Measurements from ENCODE around the gene CYP2E1.
A peak's percentile ranks its signal among the peaks of the same experiment; 100 is the strongest.

The CYP2E1 gene

DNA sequence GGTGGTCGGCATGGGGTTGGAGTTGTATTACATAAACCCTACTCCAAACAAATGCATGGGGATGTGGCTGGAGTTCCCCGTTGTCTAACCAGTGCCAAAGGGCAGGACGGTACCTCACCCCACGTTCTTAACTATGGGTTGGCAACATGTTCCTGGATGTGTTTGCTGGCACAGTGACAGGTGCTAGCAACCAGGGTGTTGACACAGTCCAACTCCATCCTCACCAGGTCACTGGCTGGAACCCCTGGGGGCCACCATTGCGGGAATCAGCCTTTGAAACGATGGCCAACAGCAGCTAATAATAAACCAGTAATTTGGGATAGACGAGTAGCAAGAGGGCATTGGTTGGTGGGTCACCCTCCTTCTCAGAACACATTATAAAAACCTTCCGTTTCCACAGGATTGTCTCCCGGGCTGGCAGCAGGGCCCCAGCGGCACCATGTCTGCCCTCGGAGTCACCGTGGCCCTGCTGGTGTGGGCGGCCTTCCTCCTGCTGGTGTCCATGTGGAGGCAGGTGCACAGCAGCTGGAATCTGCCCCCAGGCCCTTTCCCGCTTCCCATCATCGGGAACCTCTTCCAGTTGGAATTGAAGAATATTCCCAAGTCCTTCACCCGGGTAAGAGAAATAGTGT, at the start of gene CYP2E1:
Gene CYP2E1, plus strand, starts transcription at position 407 of the 632 bp plus-strand sequence. Its CDS starts 33 bp downstream, at position 440.
- Histone ChIP-seq H3K27ac (no peak within 1 kb of the TSS), H3K4me1 (peaks cover 0 to 25% (median 17%) of the 10 kb centered on the region in 4 donors), H3K36me3 (no peaks in the 10 kb centered on the region), H3K9me3 (peaks cover 0 to 13% (median 8%) of the 10 kb centered on the region in 3 donors), H3K4me3 (peak within 1 kb of the TSS; percentile 31), H3K27me3 (peaks cover 0 to 21% of the 10 kb centered on the region in 2 donors)
- intact Hi-C loops (cut with DNase I; ENCODE audit: low total_unique reads): no loop called here
- TF ChIP-seq, protein P1, sequence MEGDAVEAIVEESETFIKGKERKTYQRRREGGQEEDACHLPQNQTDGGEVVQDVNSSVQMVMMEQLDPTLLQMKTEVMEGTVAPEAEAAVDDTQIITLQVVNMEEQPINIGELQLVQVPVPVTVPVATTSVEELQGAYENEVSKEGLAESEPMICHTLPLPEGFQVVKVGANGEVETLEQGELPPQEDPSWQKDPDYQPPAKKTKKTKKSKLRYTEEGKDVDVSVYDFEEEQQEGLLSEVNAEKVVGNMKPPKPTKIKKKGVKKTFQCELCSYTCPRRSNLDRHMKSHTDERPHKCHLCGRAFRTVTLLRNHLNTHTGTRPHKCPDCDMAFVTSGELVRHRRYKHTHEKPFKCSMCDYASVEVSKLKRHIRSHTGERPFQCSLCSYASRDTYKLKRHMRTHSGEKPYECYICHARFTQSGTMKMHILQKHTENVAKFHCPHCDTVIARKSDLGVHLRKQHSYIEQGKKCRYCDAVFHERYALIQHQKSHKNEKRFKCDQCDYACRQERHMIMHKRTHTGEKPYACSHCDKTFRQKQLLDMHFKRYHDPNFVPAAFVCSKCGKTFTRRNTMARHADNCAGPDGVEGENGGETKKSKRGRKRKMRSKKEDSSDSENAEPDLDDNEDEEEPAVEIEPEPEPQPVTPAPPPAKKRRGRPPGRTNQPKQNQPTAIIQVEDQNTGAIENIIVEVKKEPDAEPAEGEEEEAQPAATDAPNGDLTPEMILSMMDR (IDR thresholded peaks at IDR 0.05): no peak
- DNase-seq: no peak

DNA sequence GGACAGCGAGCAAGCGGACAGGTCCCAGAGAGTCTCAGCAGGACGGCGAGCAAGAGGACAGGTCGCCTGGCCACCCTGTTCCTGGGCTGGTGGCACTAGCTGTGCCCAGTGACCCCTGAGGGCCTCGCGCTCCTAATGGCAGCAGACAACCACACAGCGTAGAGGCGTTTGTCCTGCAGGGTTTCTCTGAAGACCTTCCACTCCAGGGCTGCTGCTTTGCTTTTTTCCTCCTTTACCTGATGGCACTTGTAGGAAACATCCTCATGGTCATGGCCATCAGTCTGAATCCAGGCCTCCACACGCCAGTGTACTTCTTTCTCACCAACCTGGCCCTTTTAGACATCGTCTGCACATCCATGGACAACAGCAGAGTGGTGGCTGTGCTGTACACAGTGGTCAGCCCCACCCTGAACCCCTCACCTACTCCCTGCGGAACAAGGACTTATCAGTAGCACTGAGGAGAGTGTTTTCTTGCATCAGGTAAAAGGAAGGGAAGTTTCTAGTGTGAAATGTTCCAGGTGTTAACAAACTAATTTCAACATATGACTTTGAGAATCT, 46.0 kb upstream of the CYP2E1 start:
- TF ChIP-seq, protein P1 (IDR thresholded peaks at IDR 0.05): no peak
- Histone ChIP-seq H3K27me3 (no peaks in the 10 kb centered on the region), H3K36me3 (peaks cover 0 to 12% (median 4%) of the 10 kb centered on the region in 3 donors), H3K4me3 (no peak overlapping the region), H3K27ac (no peak overlapping the region), H3K9me3 (peaks cover 6 to 40% (median 20%) of the 10 kb centered on the region in 3 donors), H3K4me1 (no peaks in the 10 kb centered on the region)
- DNase-seq: no peak
- intact Hi-C loops (cut with DNase I; ENCODE audit: low total_unique reads): no loop called here

DNA sequence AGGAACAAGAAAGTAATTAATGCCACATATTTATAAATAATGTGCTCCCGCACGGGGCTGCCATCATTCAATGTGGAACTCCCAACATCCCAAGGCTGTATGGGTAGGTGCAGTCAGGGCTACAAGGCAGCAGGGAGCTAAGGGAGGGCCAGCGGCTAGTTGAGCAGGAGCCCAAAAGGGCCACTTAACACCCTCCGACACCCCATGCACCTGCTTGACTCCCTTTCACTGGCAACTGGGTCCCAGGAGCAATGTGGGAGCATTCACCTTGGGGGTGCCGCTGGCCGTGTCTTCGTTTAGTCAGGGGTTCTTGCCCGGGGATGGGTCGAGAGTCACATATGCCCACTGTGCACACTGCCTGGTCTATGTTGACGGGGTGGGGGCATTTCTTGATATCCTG, 45.5 kb upstream of the CYP2E1 start:
- intact Hi-C loops (cut with DNase I; ENCODE audit: low total_unique reads): no loop called here
- Histone ChIP-seq H3K4me3 (no peak overlapping the region), H3K4me1 (no peaks in the 10 kb centered on the region), H3K9me3 (peaks cover 6 to 40% (median 21%) of the 10 kb centered on the region in 3 donors), H3K27ac (no peak overlapping the region), H3K27me3 (no peaks in the 10 kb centered on the region), H3K36me3 (peaks cover 0 to 10% (median 9%) of the 10 kb centered on the region in 3 donors)
- DNase-seq: no peak
- TF ChIP-seq, protein P1 (IDR thresholded peaks at IDR 0.05): no peak

DNA sequence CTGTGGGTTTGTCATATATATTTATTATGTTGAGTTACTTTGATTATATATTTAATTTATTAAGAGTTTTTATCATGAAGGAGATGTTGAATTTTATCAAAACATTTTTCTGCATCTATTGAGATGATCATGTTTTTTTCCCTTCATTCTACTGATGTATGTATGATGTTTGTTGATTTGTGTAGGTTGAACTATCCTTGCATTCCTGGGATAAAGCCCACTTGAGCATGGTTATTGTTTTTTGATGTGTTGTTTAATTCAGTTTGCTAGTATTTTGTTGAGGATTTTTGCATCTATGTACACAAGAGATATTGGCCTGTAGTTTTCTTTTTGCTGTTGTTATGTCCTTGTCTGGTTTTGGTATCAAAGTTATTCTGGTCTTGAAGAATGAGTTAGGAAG, 42.3 kb upstream of the CYP2E1 start:
- no peak overlapping the region for H3K4me3 ChIP-seq
- intact Hi-C loops (cut with DNase I; ENCODE audit: low total_unique reads): no loop called here
- TF ChIP-seq, protein P1 (IDR thresholded peaks at IDR 0.05): no peak
- H3K27me3 ChIP-seq: no peaks in the 10 kb centered on the region
- H3K4me1 ChIP-seq: no peaks in the 10 kb centered on the region
- no peak for DNase-seq
- no peak overlapping the region for H3K27ac ChIP-seq
- H3K36me3 ChIP-seq: peaks cover 0 to 12% (median 9%) of the 10 kb centered on the region in 3 donors
- peaks cover 6 to 52% (median 28%) of the 10 kb centered on the region in 3 donors for H3K9me3 ChIP-seq

DNA sequence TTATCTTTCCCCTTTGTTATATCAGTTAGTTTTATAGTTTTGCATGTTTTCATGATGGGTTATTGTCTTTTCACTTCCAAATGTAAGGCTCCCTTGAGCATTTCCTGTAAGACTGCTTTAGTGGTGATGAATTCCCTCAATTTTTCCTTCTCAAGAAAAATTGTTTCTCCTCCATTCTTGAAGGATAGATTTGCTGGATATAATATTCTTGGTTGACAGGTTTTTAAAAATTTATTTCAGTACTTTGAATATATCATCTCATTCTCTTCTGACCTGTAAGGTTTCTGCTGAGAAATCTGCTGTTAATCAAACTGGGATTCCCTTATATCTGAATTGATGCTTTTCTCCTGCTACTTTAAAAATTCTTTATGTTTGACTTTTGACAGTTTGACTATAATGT, 40.1 kb upstream of the CYP2E1 start:
- Histone ChIP-seq H3K4me1 (no peaks in the 10 kb centered on the region), H3K36me3 (peaks cover 0 to 11% (median 9%) of the 10 kb centered on the region in 3 donors), H3K27me3 (no peaks in the 10 kb centered on the region), H3K4me3 (no peak overlapping the region), H3K9me3 (peaks cover 6 to 47% (median 23%) of the 10 kb centered on the region in 3 donors), H3K27ac (no peak overlapping the region)
- DNase-seq: no peak
- TF ChIP-seq, protein P1 (IDR thresholded peaks at IDR 0.05): no peak
- intact Hi-C loops (cut with DNase I; ENCODE audit: low total_unique reads): no loop called here

Measured in tibial artery (tissue), 4 donors.